ENCODE results near the gene DLD. TPM values are rescaled to one million over a fixed set of nuclear protein-coding genes. Genes with fewer than 3 reads are reported as not detected.

Gene DLD
- total and polyA plus RNA-seq, 2 experiments from 2014 or later = 84.9 to 129 TPM

DNA sequence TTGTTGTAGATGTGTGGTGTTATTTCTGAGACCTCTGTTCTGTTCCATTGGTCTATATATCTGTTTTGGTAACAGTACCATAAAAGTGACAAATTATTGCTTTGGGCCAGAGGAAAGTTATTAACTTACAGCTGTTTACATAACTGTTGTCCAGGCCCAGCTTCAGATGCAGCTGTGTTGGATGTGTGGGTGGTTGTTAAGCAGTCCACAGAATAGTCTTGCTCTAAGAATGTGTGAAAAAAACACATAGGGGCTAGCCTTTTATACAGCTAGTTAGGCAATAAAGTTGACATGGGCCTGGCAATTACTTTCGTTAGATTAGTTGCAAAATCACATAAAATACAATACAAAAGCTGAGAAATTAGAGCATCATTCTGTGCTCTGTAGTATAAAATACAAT, 31.9 kb downstream of the DLD start:
- Histone ChIP-seq H3K4me3 (no peak overlapping the region), H2AFZ (no peak overlapping the region), H3K27ac (no peak overlapping the region), H3K9me3 (ENCODE audit: low read depth) (no peaks in the 10 kb centered on the region), H3K4me1 (ENCODE audit: insufficient read depth) (no peaks in the 10 kb centered on the region), H3K27me3 (no peaks in the 10 kb centered on the region), H3K9me2 (replicated peaks; ENCODE audit: insufficient read depth) (no peaks in the 10 kb centered on the region), H3K79me2 (no peaks in the 10 kb centered on the region), H3K36me3 (replicated peaks; ENCODE audit: insufficient read depth, low read depth) (no peaks in the 10 kb centered on the region), H3K4me2 (no peak overlapping the region), H4K20me1 (ENCODE audit: insufficient read depth, poor library complexity, severe bottlenecking) (no peaks in the 10 kb centered on the region)
- DNase-seq (ENCODE audit: low spot score) = no peak
- 88% methylated on average over 1 of the region's 1 CpG for WGBS (ENCODE audit: low lambda C conversion rate, missing lambda C conversion rate)
- no peak for TF ChIP-seq EZH2 (IDR thresholded peaks at IDR 0.05; ENCODE audit: borderline replicate concordance)
- TF ChIP-seq EZH2phosphoT487 (IDR thresholded peaks at IDR 0.05; ENCODE audit: low read depth, severe bottlenecking, unreplicated experiment) = no peak
- TF ChIP-seq, protein P1, sequence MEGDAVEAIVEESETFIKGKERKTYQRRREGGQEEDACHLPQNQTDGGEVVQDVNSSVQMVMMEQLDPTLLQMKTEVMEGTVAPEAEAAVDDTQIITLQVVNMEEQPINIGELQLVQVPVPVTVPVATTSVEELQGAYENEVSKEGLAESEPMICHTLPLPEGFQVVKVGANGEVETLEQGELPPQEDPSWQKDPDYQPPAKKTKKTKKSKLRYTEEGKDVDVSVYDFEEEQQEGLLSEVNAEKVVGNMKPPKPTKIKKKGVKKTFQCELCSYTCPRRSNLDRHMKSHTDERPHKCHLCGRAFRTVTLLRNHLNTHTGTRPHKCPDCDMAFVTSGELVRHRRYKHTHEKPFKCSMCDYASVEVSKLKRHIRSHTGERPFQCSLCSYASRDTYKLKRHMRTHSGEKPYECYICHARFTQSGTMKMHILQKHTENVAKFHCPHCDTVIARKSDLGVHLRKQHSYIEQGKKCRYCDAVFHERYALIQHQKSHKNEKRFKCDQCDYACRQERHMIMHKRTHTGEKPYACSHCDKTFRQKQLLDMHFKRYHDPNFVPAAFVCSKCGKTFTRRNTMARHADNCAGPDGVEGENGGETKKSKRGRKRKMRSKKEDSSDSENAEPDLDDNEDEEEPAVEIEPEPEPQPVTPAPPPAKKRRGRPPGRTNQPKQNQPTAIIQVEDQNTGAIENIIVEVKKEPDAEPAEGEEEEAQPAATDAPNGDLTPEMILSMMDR (IDR thresholded peaks at IDR 0.05; ENCODE audit: poor library complexity) = no peak

DNA sequence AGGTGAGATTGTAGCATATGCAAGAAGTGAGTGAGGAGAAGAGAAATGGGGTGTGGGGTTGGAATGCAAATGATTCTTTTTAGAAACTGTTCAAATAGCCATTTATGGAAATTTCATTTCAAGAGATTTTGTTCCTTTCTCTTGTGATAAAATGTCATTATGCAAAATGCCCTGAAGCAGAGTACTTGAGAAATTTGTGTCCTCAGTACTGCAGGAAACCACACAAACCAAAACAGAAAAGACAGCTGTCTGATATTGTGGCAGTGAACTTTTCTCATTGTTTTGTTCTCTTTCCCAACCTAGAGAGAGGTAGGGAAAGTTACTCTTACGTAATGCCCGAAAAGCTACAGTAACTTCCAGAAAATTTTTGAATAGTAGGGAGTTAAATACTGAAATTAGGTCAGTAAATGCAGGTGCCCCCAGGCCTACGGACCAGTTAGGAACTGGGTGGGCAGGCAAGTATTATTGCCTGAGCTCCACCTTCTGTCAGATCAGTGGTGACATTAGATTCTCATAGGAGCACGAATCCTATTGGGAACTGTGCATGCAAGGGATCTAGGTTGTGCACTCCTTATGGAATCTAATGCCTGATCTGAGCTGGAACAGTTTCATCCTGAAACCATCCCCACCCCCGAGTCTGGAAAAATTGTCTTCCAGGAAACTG, 34.0 kb downstream of the DLD start:
- Histone ChIP-seq H3K9me3 (ENCODE audit: low read depth) (no peaks in the 10 kb centered on the region), H3K4me2 (no peak overlapping the region), H3K27ac (no peak overlapping the region), H2AFZ (no peak overlapping the region), H3K27me3 (no peaks in the 10 kb centered on the region), H3K4me1 (ENCODE audit: insufficient read depth) (no peaks in the 10 kb centered on the region), H3K9me2 (replicated peaks; ENCODE audit: insufficient read depth) (no peaks in the 10 kb centered on the region), H3K79me2 (no peaks in the 10 kb centered on the region), H3K4me3 (no peak overlapping the region), H3K36me3 (replicated peaks; ENCODE audit: insufficient read depth, low read depth) (no peaks in the 10 kb centered on the region), H4K20me1 (ENCODE audit: insufficient read depth, poor library complexity, severe bottlenecking) (no peaks in the 10 kb centered on the region)
- no peak for DNase-seq (ENCODE audit: low spot score)
- 91% methylated on average over 5 of the region's 5 CpGs for WGBS (ENCODE audit: low lambda C conversion rate, missing lambda C conversion rate)
- TF ChIP-seq EZH2 (IDR thresholded peaks at IDR 0.05; ENCODE audit: borderline replicate concordance) = no peak
- TF ChIP-seq EZH2phosphoT487 (IDR thresholded peaks at IDR 0.05; ENCODE audit: low read depth, severe bottlenecking, unreplicated experiment) = no peak
- TF ChIP-seq, protein P1 (IDR thresholded peaks at IDR 0.05; ENCODE audit: poor library complexity) = no peak

- peaks cover 7% of the 10 kb centered on the region for H3K36me3 ChIP-seq (replicated peaks; ENCODE audit: insufficient read depth, low read depth)
- TF ChIP-seq, protein P1 (IDR thresholded peaks at IDR 0.05; ENCODE audit: poor library complexity) = no peak
- TF ChIP-seq EZH2phosphoT487 (IDR thresholded peaks at IDR 0.05; ENCODE audit: low read depth, severe bottlenecking, unreplicated experiment) = no peak
- TF ChIP-seq EZH2 (IDR thresholded peaks at IDR 0.05; ENCODE audit: borderline replicate concordance) = no peak
- no peaks in the 10 kb centered on the region for H3K27me3 ChIP-seq
Observed at GRCh38 chr7:107926481-107926880, 35.5 kb downstream of the DLD start.

More at GRCh38 chr7:107926481-107926880, 35.5 kb downstream of the DLD start:
- no peak overlapping the region for H3K4me3 ChIP-seq
- H3K4me1 ChIP-seq (ENCODE audit: insufficient read depth) = no peaks in the 10 kb centered on the region
- no peaks in the 10 kb centered on the region for H3K9me2 ChIP-seq (replicated peaks; ENCODE audit: insufficient read depth)
- H3K79me2 ChIP-seq = peaks cover 6% of the 10 kb centered on the region
- no peaks in the 10 kb centered on the region for H4K20me1 ChIP-seq (ENCODE audit: insufficient read depth, poor library complexity, severe bottlenecking)
- WGBS (ENCODE audit: low lambda C conversion rate, missing lambda C conversion rate) = 97% methylated on average over 1 of the region's 1 CpG
- H2AFZ ChIP-seq = no peak overlapping the region
- no peaks in the 10 kb centered on the region for H3K9me3 ChIP-seq (ENCODE audit: low read depth)
- no peak overlapping the region for H3K27ac ChIP-seq
- no peak overlapping the region for H3K4me2 ChIP-seq
- no peak for DNase-seq (ENCODE audit: low spot score)
